ENCODE measurements around the gene HOXA5.
A peak's percentile ranks its signal among the peaks of the same experiment; 100 is the strongest.

Gene HOXA5

GRCh38 chr7:27143023-27143949 lies at the start of gene HOXA5:
Gene HOXA5 (minus strand): TSS chr7:27143681. CDS start chr7:27143607, 74 bp downstream.
- Histone ChIP-seq H3K4me1 (ENCODE audit: control insufficient read depth, insufficient read depth, low read length) (no peaks in the 10 kb centered on the region), H3K9ac (ENCODE audit: low read depth, low read length) (no peak within 1 kb of the TSS), H3K4me3 (ENCODE audit: low read depth, low read length) (peak within 1 kb of the TSS; percentile 72), H3K9me3 (ENCODE audit: control insufficient read depth, insufficient read depth, low read length) (no peaks in the 10 kb centered on the region), H3K27me3 (ENCODE audit: control insufficient read depth, insufficient read depth, low read length) (peaks cover 99% of the 10 kb centered on the region), H3K36me3 (ENCODE audit: control insufficient read depth, insufficient read depth, low read length) (no peaks in the 10 kb centered on the region)

GRCh38 chr7:27192546-27193334 lies 49.3 kb upstream of the HOXA5 start:
- Histone ChIP-seq H3K4me3 (ENCODE audit: low read depth, low read length) (peak overlapping the region; percentile 20), H3K9me3 (ENCODE audit: control insufficient read depth, insufficient read depth, low read length) (no peaks in the 10 kb centered on the region), H3K4me1 (ENCODE audit: control insufficient read depth, insufficient read depth, low read length) (no peaks in the 10 kb centered on the region), H3K27me3 (ENCODE audit: control insufficient read depth, insufficient read depth, low read length) (peaks cover 100% of the 10 kb centered on the region), H3K36me3 (ENCODE audit: control insufficient read depth, insufficient read depth, low read length) (no peaks in the 10 kb centered on the region), H3K9ac (ENCODE audit: low read depth, low read length) (no peak overlapping the region)

GRCh38 chr7:27191833-27192545 lies 48.5 kb upstream of the HOXA5 start:
- H3K27me3 ChIP-seq (ENCODE audit: control insufficient read depth, insufficient read depth, low read length), result peaks cover 100% of the 10 kb centered on the region
- H3K9me3 ChIP-seq (ENCODE audit: control insufficient read depth, insufficient read depth, low read length), result no peaks in the 10 kb centered on the region
- no peak overlapping the region for H3K9ac ChIP-seq (ENCODE audit: low read depth, low read length)
- peaks cover 3% of the 10 kb centered on the region for H3K4me1 ChIP-seq (ENCODE audit: control insufficient read depth, insufficient read depth, low read length)
- peak overlapping the region; percentile 26 for H3K4me3 ChIP-seq (ENCODE audit: low read depth, low read length)
- no peaks in the 10 kb centered on the region for H3K36me3 ChIP-seq (ENCODE audit: control insufficient read depth, insufficient read depth, low read length)

- Histone ChIP-seq H3K36me3 (ENCODE audit: control insufficient read depth, insufficient read depth, low read length) (no peaks in the 10 kb centered on the region), H3K4me1 (ENCODE audit: control insufficient read depth, insufficient read depth, low read length) (peaks cover 5% of the 10 kb centered on the region), H3K9ac (ENCODE audit: low read depth, low read length) (no peak overlapping the region), H3K9me3 (ENCODE audit: control insufficient read depth, insufficient read depth, low read length) (no peaks in the 10 kb centered on the region), H3K27me3 (ENCODE audit: control insufficient read depth, insufficient read depth, low read length) (peaks cover 100% of the 10 kb centered on the region), H3K4me3 (ENCODE audit: low read depth, low read length) (peak overlapping the region; percentile 26)
These were observed 47.8 kb upstream of the HOXA5 start for GRCh38 chr7:27191161-27191731.

GRCh38 chr7:27189997-27190748 lies 46.7 kb upstream of the HOXA5 start:
- Histone ChIP-seq H3K27me3 (ENCODE audit: control insufficient read depth, insufficient read depth, low read length) (peaks cover 100% of the 10 kb centered on the region), H3K4me3 (ENCODE audit: low read depth, low read length) (peak overlapping the region; percentile 26), H3K9ac (ENCODE audit: low read depth, low read length) (no peak overlapping the region)

GRCh38 chr7:27189295-27189996 lies 46.0 kb upstream of the HOXA5 start:
- Histone ChIP-seq H3K27me3 (ENCODE audit: control insufficient read depth, insufficient read depth, low read length) (peaks cover 100% of the 10 kb centered on the region), H3K4me1 (ENCODE audit: control insufficient read depth, insufficient read depth, low read length) (peaks cover 8% of the 10 kb centered on the region), H3K9me3 (ENCODE audit: control insufficient read depth, insufficient read depth, low read length) (no peaks in the 10 kb centered on the region), H3K36me3 (ENCODE audit: control insufficient read depth, insufficient read depth, low read length) (no peaks in the 10 kb centered on the region), H3K9ac (ENCODE audit: low read depth, low read length) (no peak overlapping the region), H3K4me3 (ENCODE audit: low read depth, low read length) (peak overlapping the region; percentile 26)

More at GRCh38 chr7:27189997-27190748, 46.7 kb upstream of the HOXA5 start:
- Histone ChIP-seq H3K36me3 (ENCODE audit: control insufficient read depth, insufficient read depth, low read length) (no peaks in the 10 kb centered on the region), H3K4me1 (ENCODE audit: control insufficient read depth, insufficient read depth, low read length) (peaks cover 8% of the 10 kb centered on the region), H3K9me3 (ENCODE audit: control insufficient read depth, insufficient read depth, low read length) (no peaks in the 10 kb centered on the region)

- peak overlapping the region; percentile 43 for H3K4me3 ChIP-seq (ENCODE audit: low read depth, low read length)
- H3K36me3 ChIP-seq (ENCODE audit: control insufficient read depth, insufficient read depth, low read length), result no peaks in the 10 kb centered on the region
- H3K27me3 ChIP-seq (ENCODE audit: control insufficient read depth, insufficient read depth, low read length), result peaks cover 99% of the 10 kb centered on the region
- H3K9me3 ChIP-seq (ENCODE audit: control insufficient read depth, insufficient read depth, low read length), result no peaks in the 10 kb centered on the region
- H3K4me1 ChIP-seq (ENCODE audit: control insufficient read depth, insufficient read depth, low read length), result peaks cover 8% of the 10 kb centered on the region
- H3K9ac ChIP-seq (ENCODE audit: low read depth, low read length), result no peak overlapping the region
These were observed 45.2 kb upstream of the HOXA5 start for GRCh38 chr7:27188386-27189294.

- Histone ChIP-seq H3K9me3 (ENCODE audit: control insufficient read depth, insufficient read depth, low read length) (no peaks in the 10 kb centered on the region), H3K4me1 (ENCODE audit: control insufficient read depth, insufficient read depth, low read length) (peaks cover 8% of the 10 kb centered on the region), H3K36me3 (ENCODE audit: control insufficient read depth, insufficient read depth, low read length) (no peaks in the 10 kb centered on the region), H3K9ac (ENCODE audit: low read depth, low read length) (no peak overlapping the region), H3K4me3 (ENCODE audit: low read depth, low read length) (peak overlapping the region; percentile 43), H3K27me3 (ENCODE audit: control insufficient read depth, insufficient read depth, low read length) (peaks cover 99% of the 10 kb centered on the region)
These were observed 44.2 kb upstream of the HOXA5 start for GRCh38 chr7:27187475-27188385.

Data from iPS-15b (cell line).